Progenitor cell of endocrine pancreas (in vitro differentiated cells): ENCODE results near the gene HDGFL1. TPM values are rescaled to one million over a fixed set of nuclear protein-coding genes. Genes with fewer than 3 reads are reported as not detected.

ENCODE experiments used
- DNase-seq: peaks from one replicate; pipeline ENCODE4 v3.0.0; 2021; ENCODE audit warnings: low spot score; ENCODE audit not compliant: unreplicated experiment
- H3K27ac Mint-ChIP-seq: 2 replicates; pipeline ENCODE4 v1.8.0; 2021; ENCODE audit warnings: mild to moderate bottlenecking, moderate library complexity, mixed read lengths
- H3K27me3 Mint-ChIP-seq: 2 replicates; pipeline ENCODE4 v1.8.0; 2021; ENCODE audit warnings: mixed read lengths
- H3K36me3 Mint-ChIP-seq: 2 replicates; pipeline ENCODE4 v1.8.0; 2022; ENCODE audit warnings: mixed read lengths; ENCODE audit not compliant: insufficient read depth
- H3K4me1 Mint-ChIP-seq: 2 replicates; pipeline ENCODE4 v1.8.0; 2021; ENCODE audit warnings: low read depth, mixed read lengths
- H3K4me3 Mint-ChIP-seq: 2 replicates; pipeline ENCODE4 v1.8.0; 2021; ENCODE audit warnings: low read depth, mild to moderate bottlenecking, moderate library complexity, mixed read lengths
- H3K9me3 Mint-ChIP-seq: 2 replicates; pipeline ENCODE4 v1.8.0; 2021; ENCODE audit warnings: low read depth, mixed read lengths
- CTCF ChIP-seq: fragments of 200-600 bp; sonication (generic); IDR thresholded peaks from one replicate; pipeline ENCODE4 v1.5.0; 2021; ENCODE audit warnings: antibody characterized with exemption, mild to moderate bottlenecking; ENCODE audit not compliant: unreplicated experiment
- total RNA-seq: library from RNA; stranded (reverse); gene quantifications from 2 replicates; pipeline ENCODE4 v1.2.1, GENCODE V29; 2021

The HDGFL1 gene
- total RNA-seq, 1 donor from 2014 or later: not detected

- Mint-ChIP-seq H3K4me1 (no peaks in the 10 kb centered on the region), H3K9me3 (no peaks in the 10 kb centered on the region), H3K4me3 (no peak overlapping the region), H3K36me3 (no peaks in the 10 kb centered on the region), H3K27ac (no peak overlapping the region), H3K27me3 (no peaks in the 10 kb centered on the region)
- no peak for TF ChIP-seq CTCF
- no peak for DNase-seq
Measured at GRCh38 chr6:22583927-22584326, 14.6 kb downstream of the HDGFL1 start.

- no peak for TF ChIP-seq CTCF
- no peak for DNase-seq
- H3K27me3 Mint-ChIP-seq: no peaks in the 10 kb centered on the region
- peaks cover 12% of the 10 kb centered on the region for H3K4me1 Mint-ChIP-seq
- H3K36me3 Mint-ChIP-seq: no peaks in the 10 kb centered on the region
- H3K27ac Mint-ChIP-seq: no peak overlapping the region
- no peak overlapping the region for H3K4me3 Mint-ChIP-seq
- H3K9me3 Mint-ChIP-seq: no peaks in the 10 kb centered on the region
Measured at GRCh38 chr6:22589118-22589517, 19.8 kb downstream of the HDGFL1 start.

GRCh38 chr6:22590423-22590822, 21.1 kb downstream of the HDGFL1 start:
- DNase-seq: no peak
- no peaks in the 10 kb centered on the region for H3K36me3 Mint-ChIP-seq
- TF ChIP-seq CTCF: no peak
- no peaks in the 10 kb centered on the region for H3K9me3 Mint-ChIP-seq
- peaks cover 12% of the 10 kb centered on the region for H3K4me1 Mint-ChIP-seq
- H3K4me3 Mint-ChIP-seq: no peak overlapping the region
- H3K27me3 Mint-ChIP-seq: no peaks in the 10 kb centered on the region
- H3K27ac Mint-ChIP-seq: no peak overlapping the region

- no peak for DNase-seq
- TF ChIP-seq CTCF: no peak
- no peaks in the 10 kb centered on the region for H3K27me3 Mint-ChIP-seq
Measured at GRCh38 chr6:22593895-22594294, 24.5 kb downstream of the HDGFL1 start.

GRCh38 chr6:22596011-22596410, 26.6 kb downstream of the HDGFL1 start:
- no peak overlapping the region for H3K27ac Mint-ChIP-seq
- H3K27me3 Mint-ChIP-seq: no peaks in the 10 kb centered on the region
- no peak for TF ChIP-seq CTCF
- no peak overlapping the region for H3K4me3 Mint-ChIP-seq
- no peaks in the 10 kb centered on the region for H3K36me3 Mint-ChIP-seq
- peaks cover 16% of the 10 kb centered on the region for H3K4me1 Mint-ChIP-seq
- peaks cover 2% of the 10 kb centered on the region for H3K9me3 Mint-ChIP-seq
- no peak for DNase-seq

More at GRCh38 chr6:22593895-22594294, 24.5 kb downstream of the HDGFL1 start:
- Mint-ChIP-seq H3K4me3 (no peak overlapping the region), H3K36me3 (no peaks in the 10 kb centered on the region), H3K27ac (no peak overlapping the region), H3K9me3 (no peaks in the 10 kb centered on the region), H3K4me1 (peaks cover 21% of the 10 kb centered on the region)
